Activated T-helper 1 cell treated with anti-CD3 and anti-CD28 coated beads, Interleukin-2, amount 50 U/mL, for 16 hours (primary cell): ENCODE data around the gene TMC8.
"Not testable (repeated sequence)": the region's sequence is repeated elsewhere in the genome, so short reads cannot be mapped to it uniquely, and the experiment has no call there.

ENCODE experiments used
- DNase-seq, 2 donors: peaks; one replicate each; pipeline ENCODE4 v3.0.0-alpha.2; 2020; ENCODE audit warnings: low read depth in 1 of 2, low spot score in 1 of 2

Gene TMC8, protein sequence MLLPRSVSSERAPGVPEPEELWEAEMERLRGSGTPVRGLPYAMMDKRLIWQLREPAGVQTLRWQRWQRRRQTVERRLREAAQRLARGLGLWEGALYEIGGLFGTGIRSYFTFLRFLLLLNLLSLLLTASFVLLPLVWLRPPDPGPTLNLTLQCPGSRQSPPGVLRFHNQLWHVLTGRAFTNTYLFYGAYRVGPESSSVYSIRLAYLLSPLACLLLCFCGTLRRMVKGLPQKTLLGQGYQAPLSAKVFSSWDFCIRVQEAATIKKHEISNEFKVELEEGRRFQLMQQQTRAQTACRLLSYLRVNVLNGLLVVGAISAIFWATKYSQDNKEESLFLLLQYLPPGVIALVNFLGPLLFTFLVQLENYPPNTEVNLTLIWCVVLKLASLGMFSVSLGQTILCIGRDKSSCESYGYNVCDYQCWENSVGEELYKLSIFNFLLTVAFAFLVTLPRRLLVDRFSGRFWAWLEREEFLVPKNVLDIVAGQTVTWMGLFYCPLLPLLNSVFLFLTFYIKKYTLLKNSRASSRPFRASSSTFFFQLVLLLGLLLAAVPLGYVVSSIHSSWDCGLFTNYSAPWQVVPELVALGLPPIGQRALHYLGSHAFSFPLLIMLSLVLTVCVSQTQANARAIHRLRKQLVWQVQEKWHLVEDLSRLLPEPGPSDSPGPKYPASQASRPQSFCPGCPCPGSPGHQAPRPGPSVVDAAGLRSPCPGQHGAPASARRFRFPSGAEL

DNA sequence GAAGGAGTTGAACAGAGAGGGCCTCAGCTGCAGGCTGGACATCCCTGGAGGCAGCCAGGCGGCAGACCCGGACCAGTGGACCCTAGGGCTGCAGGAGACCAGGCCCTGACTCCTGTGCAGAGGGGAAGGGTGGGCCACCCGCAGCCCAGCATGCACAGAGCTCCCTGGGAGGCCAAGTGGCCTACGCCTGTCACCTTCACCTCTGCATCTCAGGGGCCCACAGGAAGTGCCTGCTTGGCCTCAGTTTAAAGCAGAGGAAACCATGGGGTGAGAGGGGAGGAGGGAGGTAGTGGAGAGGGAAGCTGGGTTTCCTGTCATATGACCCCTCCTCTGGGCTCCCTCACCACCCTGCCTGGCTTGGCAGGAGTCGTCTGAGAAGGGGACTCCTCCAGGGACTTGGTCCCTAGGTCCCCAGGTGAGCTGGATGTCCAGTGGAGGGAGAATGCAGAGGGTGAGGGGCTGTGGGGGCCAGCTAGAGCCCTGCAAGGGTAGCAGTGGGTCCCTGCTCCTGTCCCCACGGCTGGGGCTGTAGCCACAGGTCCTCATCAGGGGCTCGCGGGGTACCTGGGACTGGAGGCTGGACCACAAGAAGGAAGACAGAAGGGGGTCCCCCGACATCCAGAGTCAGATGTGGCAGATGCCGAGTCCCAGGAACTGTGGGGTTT, at the start of gene TMC8:
Gene TMC8 (plus strand): TSS at position 335 of the 665 bp plus-strand sequence. CDS start 818 bp downstream, outside the sequence.
- DNase-seq, result peak; percentile 55 to 67

DNA sequence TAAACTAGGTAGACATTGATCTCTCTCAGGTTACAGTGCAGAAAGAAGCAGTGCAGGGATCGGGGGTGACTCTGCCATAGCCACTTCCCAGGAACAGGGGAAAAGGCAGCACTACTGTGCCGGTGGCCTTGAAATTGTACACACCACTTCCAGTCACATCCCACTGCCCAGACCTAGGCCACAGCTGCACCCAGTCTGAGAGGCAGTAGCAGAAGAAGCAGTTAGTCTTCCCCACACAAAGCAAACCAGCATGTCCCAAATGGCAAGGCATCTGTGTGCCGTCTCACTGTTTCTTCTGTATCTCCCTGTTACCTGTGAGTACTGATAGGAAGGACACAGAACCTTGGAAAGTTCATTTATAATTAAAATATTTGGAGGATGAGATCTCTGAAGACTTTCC, 49.0 kb upstream of the TMC8 start:
- DNase-seq, result no peak

DNA sequence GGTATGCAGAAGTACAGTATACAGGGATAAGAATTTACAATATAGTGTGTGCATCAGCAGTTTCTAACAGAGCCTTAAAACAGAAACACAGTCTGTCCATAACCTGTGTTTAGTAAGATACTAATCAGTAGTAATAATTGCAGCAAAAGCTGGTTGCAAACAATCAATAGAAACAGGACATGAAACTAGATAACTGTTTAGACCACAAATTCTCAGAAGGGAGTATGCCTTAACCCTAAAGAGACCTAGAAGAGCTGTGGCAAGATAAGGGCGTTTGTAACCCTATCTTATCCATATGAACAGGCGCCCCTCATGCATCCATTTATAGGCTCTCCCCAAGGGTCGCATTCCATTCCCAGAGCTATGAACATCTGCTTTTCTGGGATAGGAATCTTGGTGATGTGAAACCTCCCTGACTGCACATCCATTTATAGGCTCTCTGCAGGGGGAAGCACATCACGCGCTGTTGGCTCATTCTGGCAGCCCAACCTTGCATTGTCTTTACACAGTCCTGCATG, 48.2 kb upstream of the TMC8 start:
- DNase-seq, result not testable (repeated sequence)

DNA sequence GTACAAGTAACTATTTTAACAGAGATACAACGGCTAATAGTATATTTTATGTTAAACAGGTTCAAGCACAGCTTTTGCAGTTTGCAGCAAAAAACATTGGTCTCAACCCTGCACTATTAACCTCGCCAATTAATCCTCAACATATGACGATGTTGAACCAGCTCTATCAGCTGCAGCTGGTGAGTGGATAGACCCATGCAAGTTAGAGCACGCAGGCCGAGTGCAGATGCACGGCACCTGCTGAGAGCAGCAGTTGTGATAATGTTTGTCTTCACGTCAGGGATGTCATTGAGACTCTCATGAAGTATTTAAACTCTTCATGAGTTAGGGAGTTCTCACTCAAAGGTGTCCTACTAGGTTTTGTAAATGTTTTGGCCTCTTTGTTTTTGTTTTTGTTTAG, 47.6 kb upstream of the TMC8 start:
- DNase-seq, result no peak

DNA sequence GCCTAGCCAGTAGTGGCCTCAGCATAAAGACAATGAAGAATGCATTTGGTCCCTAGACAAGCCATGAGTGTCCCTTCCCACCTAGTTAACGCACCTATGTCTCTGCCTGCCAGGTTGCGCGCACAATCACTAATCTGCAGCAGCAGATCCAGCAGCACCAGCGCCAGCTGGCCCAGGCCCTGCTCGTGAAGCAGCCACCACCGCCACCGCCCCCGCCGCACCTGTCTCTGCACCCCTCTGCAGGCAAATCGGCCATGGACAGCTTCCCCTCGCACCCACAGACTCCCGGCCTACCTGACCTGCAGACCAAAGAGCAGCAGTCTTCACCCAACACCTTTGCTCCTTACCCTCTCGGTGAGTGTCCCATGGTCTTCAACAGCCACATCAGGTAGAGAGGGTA, 43.8 kb upstream of the TMC8 start:
- no peak for DNase-seq

DNA sequence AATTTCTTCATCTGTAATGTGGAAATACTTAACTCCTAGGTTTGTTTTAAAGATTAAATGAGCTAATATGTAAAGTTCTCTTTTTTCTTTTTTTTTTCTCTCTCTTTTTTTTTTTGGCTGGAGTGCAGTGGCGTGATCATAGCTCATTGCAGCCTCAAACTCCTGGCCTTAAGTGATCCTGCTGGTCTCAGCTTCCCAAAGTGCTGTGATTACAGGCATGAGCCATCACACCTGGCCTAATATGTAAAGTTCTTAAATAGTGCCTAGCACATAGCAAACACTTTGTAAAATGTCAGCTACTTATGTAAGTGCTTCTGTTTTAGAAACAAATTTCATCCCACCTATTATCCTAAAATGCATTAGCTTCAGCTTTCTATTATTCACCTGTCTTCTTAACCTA, 42.0 kb upstream of the TMC8 start:
- DNase-seq, result no peak

DNA sequence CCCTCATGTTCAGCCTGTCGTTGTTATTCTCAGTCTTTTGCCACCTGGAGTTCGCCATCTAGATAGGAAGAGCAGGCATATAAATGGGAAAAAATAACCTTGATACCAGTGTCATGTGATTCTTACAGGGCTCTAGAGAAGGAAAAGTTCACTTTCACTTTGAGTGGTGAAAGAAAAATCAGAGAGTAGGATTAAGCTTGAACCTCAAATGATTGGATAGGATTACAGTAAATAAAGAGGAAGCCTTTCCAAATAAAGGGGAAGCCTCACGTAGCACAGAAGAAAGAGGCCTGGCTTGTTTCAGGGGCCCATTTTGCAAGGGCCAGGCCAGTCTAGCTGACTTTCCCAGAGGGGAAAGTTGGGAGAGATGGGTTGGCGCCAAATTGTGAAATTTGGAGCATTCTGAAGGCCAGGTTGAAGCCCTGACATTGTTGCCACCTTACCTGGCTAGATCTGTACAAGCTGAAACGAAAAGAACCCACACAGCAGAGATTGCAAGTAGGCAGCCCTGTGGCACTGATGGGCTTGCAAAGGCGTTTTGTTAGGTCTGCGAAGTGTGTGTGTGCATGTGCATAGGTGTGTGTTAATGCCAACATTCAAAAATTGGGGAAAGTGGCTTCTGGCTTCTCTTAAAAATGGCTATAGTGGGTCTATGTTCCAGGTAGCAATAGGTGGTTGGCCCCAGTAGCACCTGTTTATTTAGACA, 40.8 kb upstream of the TMC8 start:
- DNase-seq, result no peak

DNA sequence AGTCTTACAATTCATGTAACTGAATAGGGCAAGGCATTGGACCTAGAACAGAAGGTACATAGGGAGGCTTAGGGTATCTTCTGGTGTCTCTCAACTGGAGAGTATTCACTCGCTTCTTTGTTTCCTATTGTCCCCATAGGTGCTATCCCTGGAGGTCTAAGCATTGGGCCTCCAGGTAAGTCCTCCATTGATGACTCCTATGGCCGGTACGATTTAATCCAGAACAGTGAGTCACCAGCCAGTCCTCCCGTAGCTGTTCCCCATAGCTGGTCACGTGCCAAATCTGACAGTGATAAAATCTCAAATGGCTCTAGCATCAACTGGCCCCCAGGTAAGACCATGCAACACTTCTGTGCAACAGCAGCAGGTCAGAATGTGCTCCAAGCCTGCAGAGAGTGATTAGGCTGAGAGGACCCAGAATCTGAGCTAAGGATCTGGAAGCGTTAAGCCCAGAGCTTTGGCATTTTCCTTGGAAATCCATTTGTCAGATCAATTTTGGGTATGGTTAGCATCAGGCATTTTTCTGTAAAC, 37.7 kb upstream of the TMC8 start:
- DNase-seq, result no peak

DNA sequence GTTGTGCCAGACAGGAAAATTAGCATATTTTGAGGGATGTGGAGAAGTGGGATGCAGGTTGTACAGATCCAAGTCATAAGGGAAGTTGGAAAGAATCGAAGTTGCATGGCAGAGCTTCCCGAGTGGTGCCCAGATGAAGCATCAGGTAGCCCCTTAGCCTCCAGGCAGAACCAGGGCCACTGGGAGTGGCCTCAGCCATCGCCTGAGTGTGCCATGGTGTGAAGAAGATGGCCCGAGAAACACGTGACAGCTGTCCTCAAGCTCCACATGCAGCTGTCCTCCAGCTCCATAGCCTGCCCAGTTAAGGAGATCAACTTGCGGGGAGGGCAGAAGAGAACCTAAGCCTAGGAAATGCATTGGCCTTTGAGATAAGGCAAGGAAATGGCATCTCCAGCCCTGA, 35.5 kb upstream of the TMC8 start:
- no peak for DNase-seq

DNA sequence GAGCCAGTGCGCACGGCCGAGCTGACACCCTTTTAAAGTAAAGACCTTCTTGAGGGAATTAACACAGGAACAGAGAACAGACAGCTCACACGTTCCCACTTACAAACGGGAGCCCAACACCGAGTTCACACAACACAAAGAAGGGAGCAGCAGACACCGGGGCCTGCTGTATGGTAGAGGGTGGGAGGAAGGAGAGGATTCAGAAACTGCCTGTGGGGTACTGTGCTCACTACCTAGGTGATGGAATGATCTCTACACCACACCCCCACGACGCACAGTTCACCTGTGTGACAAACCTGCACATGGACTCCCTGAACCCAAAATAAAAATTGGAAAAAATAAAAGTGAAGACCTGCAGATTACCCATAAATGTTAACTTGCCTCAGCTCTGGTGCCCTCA, 34.5 kb upstream of the TMC8 start:
- no peak for DNase-seq

DNA sequence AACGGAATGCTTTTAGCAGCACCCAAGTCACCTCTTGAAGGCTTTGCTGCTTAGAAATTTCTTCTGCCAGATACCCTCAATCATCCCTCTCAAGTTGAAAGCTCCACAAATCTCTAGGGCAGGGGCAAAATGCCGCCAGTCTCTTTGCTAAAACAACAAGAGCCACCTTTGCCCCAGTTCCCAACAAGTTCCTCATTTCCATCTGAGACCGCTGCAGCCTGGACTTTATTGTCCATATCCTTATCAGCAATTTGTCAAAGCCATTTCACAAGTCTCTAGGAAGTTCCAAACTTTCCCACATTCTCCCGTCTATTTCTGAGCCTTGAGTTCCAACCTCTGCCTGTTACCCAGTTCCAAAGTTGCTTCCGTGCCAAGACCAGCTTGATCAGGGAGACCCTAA, 29.5 kb upstream of the TMC8 start:
- no peak for DNase-seq

DNA sequence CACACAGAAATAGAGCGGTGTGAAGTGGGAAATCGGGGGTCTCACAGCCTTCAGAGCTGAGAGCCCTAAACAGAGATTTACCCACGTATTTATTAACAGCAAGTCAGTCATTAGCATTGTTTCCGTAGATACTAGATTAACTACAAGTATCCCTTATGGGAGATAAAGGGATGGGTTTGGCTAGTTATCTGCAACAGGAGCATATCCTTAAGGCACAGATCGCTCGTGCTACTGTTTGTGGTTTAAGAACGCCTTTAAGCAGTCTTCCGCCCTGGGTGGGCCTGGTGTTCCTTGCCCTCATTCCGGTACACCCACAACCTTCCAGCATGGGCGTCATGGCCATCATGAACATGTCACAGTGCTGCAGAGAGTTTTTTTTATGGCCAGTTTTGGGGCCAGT, 29.0 kb upstream of the TMC8 start:
- DNase-seq, result no peak

DNA sequence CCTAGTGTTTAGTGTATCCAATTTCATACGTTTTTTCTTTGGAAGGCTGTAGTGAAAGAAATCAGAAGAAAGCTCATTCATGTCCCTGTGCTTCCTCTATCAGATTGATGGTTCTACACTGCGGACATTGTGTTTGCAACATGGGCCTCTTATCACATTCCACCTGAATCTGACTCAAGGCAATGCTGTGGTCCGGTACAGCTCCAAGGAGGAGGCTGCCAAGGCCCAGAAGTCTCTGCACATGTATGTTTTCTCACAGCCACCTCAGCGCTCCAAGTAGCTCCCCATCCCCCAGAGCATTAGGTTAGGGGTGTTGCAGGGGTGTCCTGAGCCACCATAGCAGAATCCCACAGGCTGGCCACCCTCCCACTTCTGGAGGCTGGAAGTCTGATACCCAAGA, 27.3 kb upstream of the TMC8 start:
- DNase-seq, result no peak

DNA sequence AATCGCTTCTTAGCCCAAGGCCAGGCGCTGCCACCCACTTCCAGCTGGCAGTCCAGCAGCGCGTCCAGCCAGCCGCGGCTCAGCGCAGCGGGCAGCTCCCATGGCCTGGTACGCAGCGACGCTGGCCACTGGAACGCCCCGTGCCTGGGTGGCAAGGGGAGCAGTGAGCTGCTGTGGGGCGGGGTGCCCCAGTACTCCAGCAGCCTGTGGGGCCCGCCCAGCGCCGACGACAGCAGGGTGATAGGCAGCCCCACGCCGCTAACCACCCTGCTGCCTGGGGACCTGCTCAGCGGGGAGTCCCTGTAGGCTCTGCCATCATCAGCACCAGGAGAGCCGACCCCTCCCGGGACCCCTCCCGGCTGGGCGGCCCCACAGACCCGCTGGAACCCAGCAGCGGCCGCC, 26.0 kb upstream of the TMC8 start:
- DNase-seq, result no peak

DNA sequence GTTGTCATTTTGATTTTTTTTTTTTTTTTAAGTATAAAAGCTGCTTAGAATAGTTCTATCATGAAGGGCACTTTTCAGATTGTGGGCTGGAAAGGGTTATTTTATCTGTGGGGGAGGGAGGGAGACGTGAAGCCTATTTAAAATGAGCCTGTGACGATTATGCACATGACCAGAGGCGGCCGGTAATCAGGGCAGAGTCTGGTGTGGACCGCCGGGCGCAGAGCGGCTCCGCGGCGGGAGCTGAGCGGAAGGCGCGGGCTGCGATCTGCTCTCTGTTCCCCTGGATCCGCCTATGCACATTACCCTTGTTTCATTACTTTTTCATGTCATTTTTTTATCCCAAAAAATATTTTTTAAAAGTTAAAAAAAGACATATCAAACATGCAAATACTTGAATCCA, 25.5 kb upstream of the TMC8 start:
- DNase-seq, result no peak

DNA sequence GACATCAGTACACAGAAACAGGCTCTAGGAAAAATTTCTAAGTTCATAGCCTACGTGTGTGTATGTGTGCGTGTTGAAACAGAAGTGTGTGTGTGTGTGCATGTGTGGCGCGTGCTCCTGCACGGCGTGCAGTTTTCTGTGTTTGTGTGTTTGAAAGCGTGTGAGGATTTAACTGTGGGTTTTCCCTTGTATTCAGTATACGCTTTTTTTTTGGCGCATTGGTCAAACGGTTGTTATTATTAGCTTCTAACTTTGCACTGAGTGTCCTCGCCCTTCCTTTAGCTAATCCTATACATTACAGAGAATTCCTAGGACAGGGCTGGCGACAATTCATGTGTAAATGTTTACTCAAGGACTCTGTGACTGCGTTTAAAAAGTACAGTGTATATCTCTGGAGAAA, 25.0 kb upstream of the TMC8 start:
- no peak for DNase-seq

DNA sequence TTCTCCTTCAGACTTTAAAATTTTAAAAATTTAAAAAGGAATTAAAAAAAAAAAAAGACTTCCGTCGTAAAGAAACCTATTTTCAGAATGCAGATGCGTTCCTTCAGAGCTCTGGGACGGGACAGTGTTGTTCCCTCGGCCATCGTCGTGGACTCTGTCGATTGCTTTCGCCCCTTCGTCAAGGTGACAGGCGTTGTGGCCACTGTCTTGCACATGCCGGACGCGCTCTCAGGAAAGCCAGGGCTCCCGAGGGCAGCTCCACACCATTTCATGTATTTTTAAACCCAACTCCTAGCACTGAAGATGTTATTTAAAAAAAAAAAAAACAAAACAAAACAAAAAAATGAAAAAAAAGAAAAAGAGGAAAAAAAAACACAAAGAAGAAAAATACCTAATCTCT, 24.4 kb upstream of the TMC8 start:
- no peak for DNase-seq

DNA sequence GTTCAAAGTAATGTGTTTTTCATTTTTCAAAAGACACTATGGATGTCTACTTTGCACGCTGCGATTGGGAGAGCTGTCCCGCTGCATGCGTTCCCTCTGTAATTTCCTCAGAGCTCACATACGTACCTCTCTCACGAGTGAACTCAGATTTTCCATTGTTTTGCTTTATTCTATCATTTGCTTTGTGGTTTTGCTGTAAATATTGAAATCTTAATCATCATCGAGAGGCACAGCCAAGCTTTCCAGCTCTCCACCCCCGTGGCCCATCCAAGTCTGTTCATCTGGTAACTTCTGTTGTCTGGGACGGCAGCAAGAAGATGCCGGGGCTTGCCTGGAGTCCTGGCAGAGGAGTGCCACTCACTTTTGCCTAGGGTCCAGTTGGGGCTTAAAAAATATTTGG, 23.1 kb upstream of the TMC8 start:
- no peak for DNase-seq

DNA sequence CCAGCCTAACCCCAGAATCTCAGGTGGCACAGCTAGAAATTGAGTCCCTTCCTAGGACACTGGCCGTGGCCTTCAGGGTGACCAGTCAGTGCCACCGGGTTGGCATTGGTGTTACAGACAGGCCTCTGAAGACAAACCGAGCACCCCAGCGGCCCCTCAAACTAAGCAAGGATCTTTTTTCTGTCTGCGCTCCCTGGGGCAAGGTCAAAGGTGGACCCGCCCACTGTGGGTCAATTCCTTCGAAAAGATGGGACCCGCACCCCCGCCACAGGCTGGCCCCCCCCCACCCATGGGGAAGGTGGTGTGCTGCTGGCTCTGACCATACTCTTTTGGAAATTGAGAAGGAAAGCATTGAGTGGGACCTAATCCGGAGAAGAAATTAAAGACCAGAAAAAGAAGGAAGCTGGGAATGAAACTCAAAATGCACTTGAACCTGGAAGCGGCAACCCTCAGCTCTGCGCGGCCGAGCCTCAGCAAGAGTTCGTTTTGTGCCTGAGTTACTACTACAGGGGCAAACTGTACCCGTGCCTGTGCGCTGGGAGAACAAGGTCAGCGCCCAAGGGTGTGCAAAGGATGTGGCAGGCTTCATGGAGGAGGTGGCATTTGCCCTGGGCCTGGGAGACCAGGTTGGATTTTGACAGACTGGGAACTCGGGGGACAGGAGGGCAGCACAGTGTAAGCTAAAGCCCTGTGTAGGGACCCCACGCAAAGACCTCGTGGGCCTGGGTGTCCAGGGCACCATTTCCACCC, 22.4 kb upstream of the TMC8 start:
- no peak for DNase-seq

DNA sequence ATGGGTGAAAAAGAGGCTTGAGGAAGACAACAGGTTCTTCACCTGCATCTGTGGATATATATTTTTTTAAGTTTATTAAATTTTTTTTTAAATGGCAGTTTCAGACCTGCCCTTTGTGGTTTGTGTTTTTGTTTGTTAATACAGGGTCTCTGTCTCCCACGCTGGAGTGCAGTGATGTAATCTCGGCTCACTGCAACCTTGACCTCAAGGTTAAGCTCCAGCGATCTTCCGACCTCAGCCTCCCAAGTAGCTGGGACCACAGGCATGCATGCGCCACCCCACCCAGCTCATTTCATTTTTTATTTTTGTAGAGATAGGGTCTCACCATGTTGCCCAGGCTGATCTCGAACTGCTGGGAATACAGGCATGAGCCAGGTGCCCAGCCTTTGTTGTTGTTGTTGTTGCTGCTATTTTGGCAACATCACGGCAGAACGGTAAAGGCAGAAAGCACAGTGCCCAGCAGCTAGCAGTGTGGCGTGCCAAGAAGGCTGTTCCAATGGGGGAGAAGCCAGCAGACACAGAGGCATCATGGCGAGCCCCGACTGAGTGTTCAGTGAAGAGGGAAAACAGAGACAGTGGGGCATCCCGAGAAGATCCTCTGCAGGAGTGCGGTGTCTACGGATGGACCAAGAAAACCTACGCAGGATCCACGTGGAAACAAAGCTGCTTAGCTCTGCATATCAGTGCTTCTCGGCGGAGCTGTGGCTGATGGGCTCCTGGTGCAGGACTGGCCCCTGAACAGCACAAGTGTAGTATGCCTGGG, 21.7 kb upstream of the TMC8 start:
- no peak for DNase-seq
